Liver (tissue), 3 donors: Measurements from ENCODE around the gene C1orf174.

Source experiments
- HNF4A ChIP-seq, 2 donors: conservative IDR thresholded peaks; 2 replicates each; pipeline ENCODE4 v1.6.1; 2016; ENCODE audit warnings: antibody characterized with exemption in 2 of 2, mild to moderate bottlenecking in 2 of 2
- JUND ChIP-seq, 2 donors: IDR thresholded peaks; 2 replicates each; pipeline ENCODE4 v1.6.1; 2016; ENCODE audit warnings: antibody characterized with exemption in 2 of 2
- RAD21 ChIP-seq, 2 donors: IDR thresholded peaks; 2 replicates each; pipeline ENCODE4 v1.6.1; 2016; ENCODE audit warnings: antibody characterized with exemption in 2 of 2, mild to moderate bottlenecking in 2 of 2
- SP1 ChIP-seq: IDR thresholded peaks from 2 replicates; pipeline ENCODE4 v1.6.1; 2018; ENCODE audit warnings: antibody characterized with exemption, mild to moderate bottlenecking
- YY1 ChIP-seq: IDR thresholded peaks from 2 replicates; pipeline ENCODE4 v1.6.1; 2016; ENCODE audit warnings: antibody characterized with exemption, mild to moderate bottlenecking
- TF ChIP-seq, protein P1 (sequence below): IDR thresholded peaks from 2 replicates; pipeline ENCODE4 v1.6.1; 2016; ENCODE audit warnings: antibody characterized with exemption, mild to moderate bottlenecking
- TF ChIP-seq, protein P2 (sequence below): fragments of 150-350 bp; IDR thresholded peaks from 2 replicates; pipeline ENCODE4 v1.5.1; 2017; ENCODE audit warnings: improper control_type of control experiment, low read depth, low read length; ENCODE audit not compliant: missing input control
- donor health status: healthy.
- donor health status: healthy.

DNA sequence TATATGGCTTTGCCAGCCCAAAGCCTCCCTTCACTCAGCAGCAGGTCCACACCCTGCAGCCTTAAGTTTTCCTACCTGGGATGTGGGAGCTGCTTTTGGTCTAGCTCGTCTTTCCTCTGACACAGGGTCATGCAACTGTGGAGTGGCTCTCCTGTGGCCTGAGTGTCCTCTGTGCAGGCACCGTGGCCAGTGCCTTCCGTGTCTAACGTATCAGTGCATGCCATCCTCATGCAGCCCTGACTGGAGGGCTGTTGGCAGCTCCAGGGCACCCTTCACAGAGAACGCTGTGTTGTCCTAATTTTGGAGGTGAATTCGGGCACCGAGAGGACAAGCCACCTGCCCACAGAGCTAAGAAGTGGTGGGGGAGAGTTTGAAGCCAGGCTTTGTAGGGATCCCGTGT is 25.7 kb upstream of the C1orf174 start:
- TF ChIP-seq, protein P1, sequence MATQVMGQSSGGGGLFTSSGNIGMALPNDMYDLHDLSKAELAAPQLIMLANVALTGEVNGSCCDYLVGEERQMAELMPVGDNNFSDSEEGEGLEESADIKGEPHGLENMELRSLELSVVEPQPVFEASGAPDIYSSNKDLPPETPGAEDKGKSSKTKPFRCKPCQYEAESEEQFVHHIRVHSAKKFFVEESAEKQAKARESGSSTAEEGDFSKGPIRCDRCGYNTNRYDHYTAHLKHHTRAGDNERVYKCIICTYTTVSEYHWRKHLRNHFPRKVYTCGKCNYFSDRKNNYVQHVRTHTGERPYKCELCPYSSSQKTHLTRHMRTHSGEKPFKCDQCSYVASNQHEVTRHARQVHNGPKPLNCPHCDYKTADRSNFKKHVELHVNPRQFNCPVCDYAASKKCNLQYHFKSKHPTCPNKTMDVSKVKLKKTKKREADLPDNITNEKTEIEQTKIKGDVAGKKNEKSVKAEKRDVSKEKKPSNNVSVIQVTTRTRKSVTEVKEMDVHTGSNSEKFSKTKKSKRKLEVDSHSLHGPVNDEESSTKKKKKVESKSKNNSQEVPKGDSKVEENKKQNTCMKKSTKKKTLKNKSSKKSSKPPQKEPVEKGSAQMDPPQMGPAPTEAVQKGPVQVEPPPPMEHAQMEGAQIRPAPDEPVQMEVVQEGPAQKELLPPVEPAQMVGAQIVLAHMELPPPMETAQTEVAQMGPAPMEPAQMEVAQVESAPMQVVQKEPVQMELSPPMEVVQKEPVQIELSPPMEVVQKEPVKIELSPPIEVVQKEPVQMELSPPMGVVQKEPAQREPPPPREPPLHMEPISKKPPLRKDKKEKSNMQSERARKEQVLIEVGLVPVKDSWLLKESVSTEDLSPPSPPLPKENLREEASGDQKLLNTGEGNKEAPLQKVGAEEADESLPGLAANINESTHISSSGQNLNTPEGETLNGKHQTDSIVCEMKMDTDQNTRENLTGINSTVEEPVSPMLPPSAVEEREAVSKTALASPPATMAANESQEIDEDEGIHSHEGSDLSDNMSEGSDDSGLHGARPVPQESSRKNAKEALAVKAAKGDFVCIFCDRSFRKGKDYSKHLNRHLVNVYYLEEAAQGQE: no peak
- TF ChIP-seq, protein P2, sequence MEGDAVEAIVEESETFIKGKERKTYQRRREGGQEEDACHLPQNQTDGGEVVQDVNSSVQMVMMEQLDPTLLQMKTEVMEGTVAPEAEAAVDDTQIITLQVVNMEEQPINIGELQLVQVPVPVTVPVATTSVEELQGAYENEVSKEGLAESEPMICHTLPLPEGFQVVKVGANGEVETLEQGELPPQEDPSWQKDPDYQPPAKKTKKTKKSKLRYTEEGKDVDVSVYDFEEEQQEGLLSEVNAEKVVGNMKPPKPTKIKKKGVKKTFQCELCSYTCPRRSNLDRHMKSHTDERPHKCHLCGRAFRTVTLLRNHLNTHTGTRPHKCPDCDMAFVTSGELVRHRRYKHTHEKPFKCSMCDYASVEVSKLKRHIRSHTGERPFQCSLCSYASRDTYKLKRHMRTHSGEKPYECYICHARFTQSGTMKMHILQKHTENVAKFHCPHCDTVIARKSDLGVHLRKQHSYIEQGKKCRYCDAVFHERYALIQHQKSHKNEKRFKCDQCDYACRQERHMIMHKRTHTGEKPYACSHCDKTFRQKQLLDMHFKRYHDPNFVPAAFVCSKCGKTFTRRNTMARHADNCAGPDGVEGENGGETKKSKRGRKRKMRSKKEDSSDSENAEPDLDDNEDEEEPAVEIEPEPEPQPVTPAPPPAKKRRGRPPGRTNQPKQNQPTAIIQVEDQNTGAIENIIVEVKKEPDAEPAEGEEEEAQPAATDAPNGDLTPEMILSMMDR: no peak
- TF ChIP-seq HNF4A (conservative IDR thresholded peaks at IDR 0.05) (no peak), RAD21 (IDR thresholded peaks at IDR 0.05) (no peak), JUND (IDR thresholded peaks at IDR 0.05) (no peak), YY1 (no peak), SP1 (no peak)
